Subcutaneous abdominal adipose tissue (tissue), 5 donors: ENCODE data around the gene GJD3.

Source experiments
- H3K27ac ChIP-seq: one replicate; pipeline ENCODE4 v1.7.0; 2013; ENCODE audit warnings: low read depth, mild to moderate bottlenecking, inconsistent platforms, low read length, moderate library complexity
- H3K27me3 ChIP-seq, 5 donors: one replicate each; pipeline ENCODE4 v1.7.0; 2013; ENCODE audit warnings: low read length in 5 of 5, inconsistent platforms in 1 of 5; ENCODE audit not compliant: control insufficient read depth in 5 of 5, insufficient read depth in 4 of 5
- H3K36me3 ChIP-seq, 5 donors: one replicate each; pipeline ENCODE4 v1.7.0; 2013; ENCODE audit warnings: low read length in 5 of 5; ENCODE audit not compliant: control insufficient read depth in 5 of 5, insufficient read depth in 5 of 5
- H3K4me1 ChIP-seq, 5 donors: one replicate each; pipeline ENCODE4 v1.7.0; 2013; ENCODE audit warnings: low read length in 5 of 5, mild to moderate bottlenecking in 3 of 5, moderate library complexity in 1 of 5; ENCODE audit not compliant: control insufficient read depth in 5 of 5, insufficient read depth in 5 of 5
- H3K4me3 ChIP-seq, 5 donors: one replicate each; pipeline ENCODE4 v1.7.0; 2013; ENCODE audit warnings: low read length in 5 of 5, low read depth in 1 of 5
- H3K9ac ChIP-seq, 5 donors: one replicate each; pipeline ENCODE4 v1.7.0; 2013; ENCODE audit warnings: low read length in 5 of 5, mild to moderate bottlenecking in 4 of 5, moderate library complexity in 3 of 5
- H3K9me3 ChIP-seq, 5 donors: one replicate each; pipeline ENCODE4 v1.7.0; 2013; ENCODE audit warnings: low read length in 5 of 5; ENCODE audit not compliant: control insufficient read depth in 5 of 5
- donor health status: healthy.
- donor health status: healthy.
- donor health status: healthy.
- donor health status: healthy.
- donor health status: healthy.

Gene GJD3

DNA sequence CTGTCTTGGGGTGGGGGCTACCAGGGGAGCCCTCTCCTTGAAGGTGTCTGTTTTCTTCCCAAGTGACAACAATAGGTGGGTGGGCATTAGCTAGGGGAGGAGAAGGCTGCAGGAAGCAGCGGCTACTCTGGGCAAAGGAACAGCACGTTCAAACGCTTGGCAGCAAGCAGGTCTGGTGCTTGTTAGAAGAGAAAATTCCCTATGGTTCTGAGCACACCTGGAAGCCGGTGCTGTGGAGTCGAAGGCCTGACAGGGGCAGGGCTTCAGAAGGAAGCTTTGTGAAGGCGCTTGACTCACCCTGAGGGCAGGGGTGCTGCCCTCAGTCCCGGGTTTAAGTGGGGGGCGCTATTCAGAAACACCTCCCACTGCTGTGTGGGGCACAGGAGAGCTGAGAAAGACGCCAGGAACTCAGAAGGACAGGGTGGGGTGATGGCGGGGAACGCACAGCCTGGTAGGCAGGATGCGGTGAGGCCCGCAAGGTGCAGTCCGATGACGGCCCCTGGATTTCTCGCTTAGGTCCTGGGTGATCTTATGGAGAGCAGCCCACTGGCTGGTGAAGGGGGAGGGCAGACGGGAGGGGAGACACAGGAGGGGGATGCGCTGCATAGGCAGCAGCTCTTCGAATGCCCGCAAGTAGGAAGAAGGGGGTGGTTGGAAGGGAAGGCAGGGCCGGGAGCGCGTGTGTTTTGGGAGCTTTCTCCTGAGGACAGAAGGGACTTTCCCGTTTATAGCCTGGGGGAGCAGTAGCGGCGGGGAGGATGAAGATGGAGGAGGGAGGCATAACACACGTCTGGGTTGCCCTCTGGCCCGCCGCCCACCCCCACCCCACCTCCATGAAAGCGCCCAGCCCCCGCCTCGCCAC is 3.2 kb downstream of the GJD3 start:
- H3K9ac ChIP-seq: no peak overlapping the region
- H3K27me3 ChIP-seq: peaks cover 0 to 13% (median 9%) of the 10 kb centered on the region in 5 donors
- no peak overlapping the region for H3K4me3 ChIP-seq
- peaks cover 0 to 30% (median 19%) of the 10 kb centered on the region in 5 donors for H3K4me1 ChIP-seq
- H3K27ac ChIP-seq: no peak overlapping the region
- H3K9me3 ChIP-seq: no peaks in the 10 kb centered on the region
- peaks cover 0 to 2% (median under 1%) of the 10 kb centered on the region in 5 donors for H3K36me3 ChIP-seq

GRCh38 chr17:40360091-40360490 is 4.4 kb downstream of the GJD3 start:
- H3K36me3 ChIP-seq: peaks cover 0 to 14% (median 11%) of the 10 kb centered on the region in 5 donors
- H3K4me1 ChIP-seq: peaks cover 0 to 36% (median 25%) of the 10 kb centered on the region in 5 donors
- H3K9ac ChIP-seq: no peak overlapping the region
- no peaks in the 10 kb centered on the region for H3K9me3 ChIP-seq
- H3K27me3 ChIP-seq: peaks cover 0 to 12% (median 7%) of the 10 kb centered on the region in 5 donors
- H3K27ac ChIP-seq: no peak overlapping the region
- no peak overlapping the region for H3K4me3 ChIP-seq

DNA sequence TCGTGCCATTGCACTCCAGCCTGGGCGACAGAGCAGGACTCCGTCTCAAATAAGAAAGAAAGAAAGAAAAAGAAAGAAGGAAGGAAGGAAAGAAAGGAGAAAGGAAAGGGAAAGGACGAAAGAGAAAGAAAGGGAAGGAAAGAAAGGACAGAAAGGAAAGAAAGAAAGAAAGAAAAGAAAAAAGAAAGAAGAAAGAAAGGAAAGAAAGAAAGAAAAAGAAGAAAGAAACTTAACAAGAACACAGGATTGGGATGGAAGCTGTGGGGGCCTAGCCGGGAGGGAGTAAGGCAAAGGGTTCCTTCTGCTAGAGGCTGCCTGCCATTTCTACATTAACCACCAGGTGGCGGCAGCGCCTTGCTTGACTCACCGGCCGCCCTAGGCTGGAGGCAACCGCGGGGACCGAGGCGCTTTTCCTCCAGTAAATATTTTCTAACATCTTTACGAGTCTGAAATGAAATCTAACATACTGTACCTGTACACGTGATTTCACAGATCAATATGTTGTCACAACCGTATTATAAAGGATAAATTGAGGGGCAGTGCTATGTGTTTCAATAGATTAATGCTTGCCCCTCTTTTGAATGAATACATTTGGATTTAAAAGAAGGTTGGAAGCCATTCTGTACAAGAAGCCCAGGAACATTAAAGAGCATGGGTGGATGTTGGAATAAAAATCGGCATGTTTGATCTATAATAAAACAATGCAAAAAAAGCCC is 6.1 kb downstream of the GJD3 start:
- Histone ChIP-seq H3K27me3 (peaks cover 0 to 7% (median 4%) of the 10 kb centered on the region in 5 donors), H3K27ac (no peak overlapping the region), H3K4me1 (peaks cover 0 to 31% (median 20%) of the 10 kb centered on the region in 5 donors), H3K4me3 (peak overlapping the region in 1 of 5 donors; percentile 31), H3K9me3 (no peaks in the 10 kb centered on the region), H3K36me3 (peaks cover 0 to 28% (median 23%) of the 10 kb centered on the region in 5 donors), H3K9ac (peak overlapping the region in 1 of 5 donors; percentile 39)

DNA sequence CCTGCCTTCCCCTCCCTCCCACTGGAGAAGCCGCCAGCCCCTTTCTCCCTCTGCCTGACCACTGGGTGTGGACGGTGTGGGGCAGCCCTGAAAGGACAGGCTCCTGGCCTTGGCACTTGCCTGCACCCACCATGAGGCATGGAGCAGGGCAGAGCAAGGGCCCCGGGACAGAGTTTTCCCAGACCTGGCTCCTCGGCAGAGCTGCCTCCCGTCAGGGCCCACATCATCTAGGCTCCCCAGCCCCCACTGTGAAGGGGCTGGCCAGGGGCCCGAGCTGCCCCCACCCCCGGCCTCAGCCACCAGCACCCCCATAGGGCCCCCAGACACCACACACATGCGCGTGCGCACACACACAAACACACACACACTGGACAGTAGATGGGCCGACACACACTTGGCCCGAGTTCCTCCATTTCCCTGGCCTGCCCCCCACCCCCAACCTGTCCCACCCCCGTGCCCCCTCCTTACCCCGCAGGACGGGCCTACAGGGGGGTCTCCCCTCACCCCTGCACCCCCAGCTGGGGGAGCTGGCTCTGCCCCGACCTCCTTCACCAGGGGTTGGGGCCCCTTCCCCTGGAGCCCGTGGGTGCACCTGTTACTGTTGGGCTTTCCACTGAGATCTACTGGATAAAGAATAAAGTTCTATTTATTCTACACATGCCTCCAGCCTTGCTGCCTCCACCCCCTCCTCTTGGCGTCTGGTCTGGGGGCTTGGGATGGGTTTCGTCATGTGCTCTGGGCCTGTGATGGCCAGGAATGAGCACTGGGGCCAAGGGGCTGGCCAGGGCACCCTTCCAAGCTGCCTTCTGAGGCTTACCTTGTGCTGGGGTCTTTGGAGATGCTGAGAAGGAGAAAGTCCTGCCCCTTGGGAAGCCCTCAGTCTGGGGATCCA is 7.3 kb downstream of the GJD3 start:
- no peak overlapping the region for H3K27ac ChIP-seq
- peaks cover 0 to 41% (median 33%) of the 10 kb centered on the region in 5 donors for H3K36me3 ChIP-seq
- no peak overlapping the region for H3K4me3 ChIP-seq
- peaks cover 0 to 4% (median 3%) of the 10 kb centered on the region in 5 donors for H3K27me3 ChIP-seq
- H3K4me1 ChIP-seq: peaks cover 0 to 20% (median 14%) of the 10 kb centered on the region in 5 donors
- H3K9ac ChIP-seq: no peak overlapping the region
- no peaks in the 10 kb centered on the region for H3K9me3 ChIP-seq

DNA sequence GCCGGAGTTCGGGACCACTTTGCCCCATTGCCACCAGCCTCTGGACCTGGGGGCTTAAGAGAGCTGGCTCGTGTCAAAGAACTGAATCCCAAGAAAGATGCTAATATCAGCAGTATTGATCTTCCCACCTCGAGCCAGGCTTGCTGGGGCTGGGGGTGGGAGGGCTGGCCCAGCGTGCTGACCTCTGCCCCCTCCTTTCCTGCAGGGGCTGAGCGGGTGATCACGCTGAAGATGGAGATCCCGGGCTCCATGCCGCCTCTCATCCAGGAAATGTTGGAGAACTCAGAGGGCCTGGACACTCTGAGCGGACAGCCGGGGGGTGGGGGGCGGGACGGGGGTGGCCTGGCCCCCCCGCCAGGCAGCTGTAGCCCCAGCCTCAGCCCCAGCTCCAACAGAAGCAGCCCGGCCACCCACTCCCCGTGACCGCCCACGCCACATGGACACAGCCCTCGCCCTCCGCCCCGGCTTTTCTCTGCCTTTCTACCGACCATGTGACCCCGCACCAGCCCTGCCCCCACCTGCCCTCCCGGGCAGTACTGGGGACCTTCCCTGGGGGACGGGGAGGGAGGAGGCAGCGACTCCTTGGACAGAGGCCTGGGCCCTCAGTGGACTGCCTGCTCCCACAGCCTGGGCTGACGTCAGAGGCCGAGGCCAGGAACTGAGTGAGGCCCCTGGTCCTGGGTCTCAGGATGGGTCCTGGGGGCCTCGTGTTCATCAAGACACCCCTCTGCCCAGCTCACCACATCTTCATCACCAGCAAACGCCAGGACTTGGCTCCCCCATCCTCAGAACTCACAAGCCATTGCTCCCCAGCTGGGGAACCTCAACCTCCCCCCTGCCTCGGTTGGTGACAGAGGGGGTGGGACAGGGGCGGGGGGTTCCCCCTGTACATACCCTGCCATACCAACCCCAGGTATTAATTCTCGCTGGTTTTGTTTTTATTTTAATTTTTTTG is 8.5 kb downstream of the GJD3 start:
- Histone ChIP-seq H3K9ac (no peak overlapping the region), H3K4me3 (no peak overlapping the region), H3K36me3 (peaks cover 0 to 51% (median 42%) of the 10 kb centered on the region in 5 donors), H3K4me1 (peaks cover 0 to 19% (median 15%) of the 10 kb centered on the region in 5 donors), H3K27me3 (no peaks in the 10 kb centered on the region), H3K9me3 (no peaks in the 10 kb centered on the region), H3K27ac (no peak overlapping the region)

- Histone ChIP-seq H3K36me3 (peaks cover 0 to 57% (median 42%) of the 10 kb centered on the region in 5 donors), H3K9me3 (no peaks in the 10 kb centered on the region), H3K27me3 (no peaks in the 10 kb centered on the region), H3K27ac (no peak overlapping the region), H3K4me3 (no peak overlapping the region), H3K4me1 (peaks cover 0 to 23% (median 21%) of the 10 kb centered on the region in 5 donors), H3K9ac (no peak overlapping the region)
Observed at GRCh38 chr17:40355123-40355803, 9.3 kb downstream of the GJD3 start.

DNA sequence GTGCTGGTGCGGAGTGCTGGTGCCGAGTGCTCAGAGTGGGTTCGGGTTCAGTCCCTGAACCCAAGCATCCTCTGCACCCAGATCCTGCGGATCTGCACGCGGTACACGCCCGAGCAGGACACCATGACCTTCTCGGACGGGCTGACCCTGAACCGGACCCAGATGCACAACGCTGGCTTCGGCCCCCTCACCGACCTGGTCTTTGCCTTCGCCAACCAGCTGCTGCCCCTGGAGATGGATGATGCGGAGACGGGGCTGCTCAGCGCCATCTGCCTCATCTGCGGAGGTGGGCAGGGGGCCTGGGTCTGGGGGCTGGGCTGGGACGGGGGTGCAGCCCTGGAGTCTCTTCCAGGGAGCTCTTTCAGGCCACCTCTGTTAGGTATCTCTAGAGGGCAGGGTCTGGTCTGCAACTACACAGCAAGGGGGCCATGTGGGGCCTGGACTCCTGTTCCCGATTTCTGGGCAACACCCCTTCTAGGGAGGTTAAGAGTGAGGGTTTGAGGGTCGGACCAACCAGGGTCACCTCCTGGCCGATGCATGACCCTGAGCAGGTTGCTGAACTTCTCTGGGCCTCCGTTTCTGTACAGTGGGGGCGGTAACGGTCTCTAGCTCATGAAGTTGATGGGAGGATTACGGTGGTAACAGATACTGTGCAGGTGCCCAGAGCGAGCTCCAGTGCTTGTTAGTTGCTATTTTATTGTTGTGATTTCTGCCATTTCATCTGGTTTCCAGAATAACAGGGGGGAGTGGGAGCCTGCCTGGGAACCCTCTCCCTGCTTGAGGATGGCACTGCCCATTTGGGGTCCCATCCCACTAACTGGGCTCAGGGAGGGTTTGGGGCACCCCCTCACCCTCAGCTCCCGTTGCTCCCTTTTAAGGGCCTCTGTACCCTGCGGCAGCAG is 10.1 kb downstream of the GJD3 start:
- H3K4me3 ChIP-seq: no peak overlapping the region
- no peaks in the 10 kb centered on the region for H3K9me3 ChIP-seq
- peaks cover 5 to 30% (median 29%) of the 10 kb centered on the region in 5 donors for H3K4me1 ChIP-seq
- H3K9ac ChIP-seq: no peak overlapping the region
- H3K36me3 ChIP-seq: peaks cover 0 to 65% (median 49%) of the 10 kb centered on the region in 5 donors
- H3K27ac ChIP-seq: no peak overlapping the region
- H3K27me3 ChIP-seq: no peaks in the 10 kb centered on the region

DNA sequence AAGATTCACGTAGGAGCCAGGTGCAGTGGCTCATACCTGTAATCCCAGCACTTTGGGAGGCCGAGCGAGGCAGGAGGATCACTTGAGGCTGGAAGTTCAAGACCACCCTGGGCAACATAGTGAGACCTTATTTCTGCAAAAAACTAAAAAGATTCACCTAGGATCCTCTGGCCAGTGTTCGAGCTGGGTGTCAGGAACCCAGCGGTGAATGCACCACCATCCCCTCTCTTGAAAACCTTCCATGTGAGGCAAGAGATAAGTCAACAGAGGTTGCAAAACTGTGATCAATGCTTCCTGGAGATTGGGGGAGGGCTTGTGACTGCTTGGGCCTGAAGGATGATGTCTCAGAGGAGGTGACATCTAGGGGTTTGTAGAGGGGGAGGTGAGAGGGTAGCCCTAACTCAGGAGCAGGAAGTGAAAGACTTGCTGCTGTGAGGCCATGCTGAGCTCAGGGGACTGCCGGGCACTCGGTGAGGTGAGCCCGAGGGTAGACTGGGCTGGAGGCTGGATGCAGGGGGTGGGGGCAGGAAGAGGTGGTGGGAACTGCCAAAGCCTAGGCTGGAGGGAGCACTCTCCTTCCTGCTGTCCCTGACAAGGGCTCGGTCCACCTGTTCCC is 11.7 kb downstream of the GJD3 start:
- Histone ChIP-seq H3K27me3 (no peaks in the 10 kb centered on the region), H3K9ac (no peak overlapping the region), H3K4me1 (peaks cover 17 to 46% (median 40%) of the 10 kb centered on the region in 5 donors), H3K36me3 (peaks cover 0 to 79% (median 55%) of the 10 kb centered on the region in 5 donors), H3K9me3 (no peaks in the 10 kb centered on the region), H3K4me3 (no peak overlapping the region), H3K27ac (no peak overlapping the region)
